ENCODE data around the gene FOLR2.
"Not testable (repeated sequence)": the region's sequence is repeated elsewhere in the genome, so short reads cannot be mapped to it uniquely, and the experiment has no call there.

FOLR2 gene

GRCh38 chr11:72216638-72217037, at the start of gene FOLR2:
Gene FOLR2, plus strand, starts transcription at chr11:72216794. Its CDS starts 1,791 bp downstream, at chr11:72218585.
- no peak for DNase-seq (ENCODE audit: low read depth in 2 of 3, low spot score in 2 of 3)

GRCh38 chr11:72169046-72169555, 47.5 kb upstream of the FOLR2 start:
- DNase-seq (ENCODE audit: low read depth in 2 of 3, low spot score in 2 of 3): not testable (repeated sequence)

GRCh38 chr11:72169754-72170153, 46.8 kb upstream of the FOLR2 start:
- not testable (repeated sequence) for DNase-seq (ENCODE audit: low read depth in 2 of 3, low spot score in 2 of 3)

- not testable (repeated sequence) for DNase-seq (ENCODE audit: low read depth in 2 of 3, low spot score in 2 of 3)
These were observed 44.6 kb upstream of the FOLR2 start for GRCh38 chr11:72172043-72172442.

GRCh38 chr11:72173291-72173690, 43.3 kb upstream of the FOLR2 start:
- no peak for DNase-seq (ENCODE audit: low read depth in 2 of 3, low spot score in 2 of 3)

- no peak for DNase-seq (ENCODE audit: low read depth in 2 of 3, low spot score in 2 of 3)
These were observed 42.1 kb upstream of the FOLR2 start for GRCh38 chr11:72174302-72175070.

- no peak for DNase-seq (ENCODE audit: low read depth in 2 of 3, low spot score in 2 of 3)
These were observed 38.9 kb upstream of the FOLR2 start for GRCh38 chr11:72177656-72178055.

- DNase-seq (ENCODE audit: low read depth in 2 of 3, low spot score in 2 of 3): no peak
These were observed 37.4 kb upstream of the FOLR2 start for GRCh38 chr11:72179049-72179803.

- DNase-seq (ENCODE audit: low read depth in 2 of 3, low spot score in 2 of 3): no peak
These were observed 36.7 kb upstream of the FOLR2 start for GRCh38 chr11:72179804-72180396.

- not testable (repeated sequence) for DNase-seq (ENCODE audit: low read depth in 2 of 3, low spot score in 2 of 3)
These were observed 35.6 kb upstream of the FOLR2 start for GRCh38 chr11:72180892-72181552.

GRCh38 chr11:72181553-72181958, 35.0 kb upstream of the FOLR2 start:
- not testable (repeated sequence) for DNase-seq (ENCODE audit: low read depth in 2 of 3, low spot score in 2 of 3)

- no peak for DNase-seq (ENCODE audit: low read depth in 2 of 3, low spot score in 2 of 3)
These were observed 28.3 kb upstream of the FOLR2 start for GRCh38 chr11:72188267-72188666.

GRCh38 chr11:72189455-72190250, 26.9 kb upstream of the FOLR2 start:
- no peak for DNase-seq (ENCODE audit: low read depth in 2 of 3, low spot score in 2 of 3)

GRCh38 chr11:72190631-72191071, 25.9 kb upstream of the FOLR2 start:
- DNase-seq (ENCODE audit: low read depth in 2 of 3, low spot score in 2 of 3): no peak

GRCh38 chr11:72191961-72192381, 24.6 kb upstream of the FOLR2 start, which contains the start of gene FOLR1:
Gene FOLR1, plus strand, starts transcription at chr11:72192140. Its CDS starts 34 bp downstream, at chr11:72192174.
- no peak for DNase-seq (ENCODE audit: low read depth in 2 of 3, low spot score in 2 of 3)

GRCh38 chr11:72195518-72196270, 20.9 kb upstream of the FOLR2 start:
- DNase-seq (ENCODE audit: low read depth in 2 of 3, low spot score in 2 of 3): no peak

GRCh38 chr11:72201445-72201844, 15.1 kb upstream of the FOLR2 start:
- not testable (repeated sequence) for DNase-seq (ENCODE audit: low read depth in 2 of 3, low spot score in 2 of 3)

GRCh38 chr11:72202571-72202970, 14.0 kb upstream of the FOLR2 start:
- DNase-seq (ENCODE audit: low read depth in 2 of 3, low spot score in 2 of 3): no peak

- no peak for DNase-seq (ENCODE audit: low read depth in 2 of 3, low spot score in 2 of 3)
These were observed 13.4 kb upstream of the FOLR2 start for GRCh38 chr11:72203163-72203562.

All from activated CD8-positive, alpha-beta memory T cell treated with anti-CD3 and anti-CD28 coated beads for 48 hours (primary cell).